GM12878 (cell line): Measurements from ENCODE around the gene FKBP1B.

ENCODE experiments used
- CHD4 ChIP-seq: fragments of 200-600 bp; sonication (generic); IDR thresholded peaks from 2 replicates; pipeline ENCODE4 v1.6.1; 2016; ENCODE audit warnings: mild to moderate bottlenecking
- CTCF ChIP-seq, 3 experiments: IDR thresholded peaks in 2 of 3; conservative IDR thresholded peaks in 1 of 3; 2 replicates each; pipeline ENCODE4 v1.5.1; 2011; ENCODE audit warnings: low read depth in 3 of 3, low read length in 3 of 3, mild to moderate bottlenecking in 3 of 3, control low read depth in 2 of 3, moderate library complexity in 2 of 3, inconsistent platforms in 1 of 3, mixed read lengths in 1 of 3; ENCODE audit not compliant: control insufficient read depth in 2 of 3, insufficient read depth in 1 of 3; ENCODE audit errors: extremely low read depth in 1 of 3
- KLF5 ChIP-seq: fragments of 450-650 bp; IDR thresholded peaks from 2 replicates; pipeline ENCODE4 v1.6.1; 2014; ENCODE audit warnings: mild to moderate bottlenecking; ENCODE audit not compliant: partially characterized antibody
- NR2C2 ChIP-seq: IDR thresholded peaks from 2 replicates; pipeline ENCODE4 v1.6.1; 2011; ENCODE audit warnings: borderline replicate concordance, low read depth; ENCODE audit not compliant: control insufficient read depth, insufficient read length
- POLR2A ChIP-seq: IDR thresholded peaks from 2 replicates; pipeline ENCODE4 v1.6.1; 2011; ENCODE audit warnings: low read depth, mild to moderate bottlenecking, low read length
- RFX5 ChIP-seq: IDR thresholded peaks from 2 replicates; pipeline ENCODE4 v1.6.1; 2011; ENCODE audit warnings: low read depth, low read length, improper control_type of control experiment
- SRF ChIP-seq, 2 experiments: IDR thresholded peaks; 2 replicates each; pipeline ENCODE4 v1.6.1; 2011; ENCODE audit warnings: low read depth in 2 of 2, low read length in 2 of 2, mild to moderate bottlenecking in 1 of 2, moderate library complexity in 1 of 2

GRCh38 chr2:24007693-24008092 is 41.8 kb upstream of the FKBP1B start:
- TF ChIP-seq CHD4 (no peak), POLR2A (no peak), CTCF (IDR thresholded peaks at IDR 0.05 in 2 of 3, conservative IDR thresholded peaks at IDR 0.05 in 1 of 3; ENCODE audit: control insufficient read depth in 2 of 3, extremely low read depth in 1 of 3, insufficient read depth in 1 of 3, low read depth in 3 of 3, low read length in 3 of 3) (no peak), NR2C2 (no peak), KLF5 (no peak), RFX5 (no peak), SRF (IDR thresholded peaks at IDR 0.05; ENCODE audit: low read depth in 2 of 2, low read length in 2 of 2) (no peak)
